Right atrium auricular region (tissue), 2 donors: ENCODE measurements around the gene GCNT2. TPM values are rescaled to one million over a fixed set of nuclear protein-coding genes. Genes with fewer than 3 reads are reported as not detected.
"Not testable (repeated sequence)": the region's sequence is repeated elsewhere in the genome, so short reads cannot be mapped to it uniquely, and the experiment has no call there.

Experiments used
- DNase-seq: peaks from one replicate; pipeline ENCODE4 v3.0.0-alpha.2; 2019; ENCODE audit warnings: low spot score
- H3K27ac ChIP-seq, 2 donors: fragments of 200-600 bp; sonication (generic); 1 replicate in 1 of 2; 2 replicates in 1 of 2; pipeline ENCODE4 v1.5.1; 2016 to 2019
- H3K27me3 ChIP-seq, 2 donors: fragments of 200-600 bp; sonication (generic); one replicate each; pipeline versions ENCODE4 v1.5.1 to v1.6.0; 2017 to 2019
- H3K36me3 ChIP-seq: fragments of 200-600 bp; sonication (generic); one replicate; pipeline ENCODE4 v1.5.1; 2016
- H3K4me1 ChIP-seq, 2 donors: fragments of 200-600 bp; sonication (generic); one replicate each; pipeline versions ENCODE4 v1.5.1 to v1.6.0; 2017 to 2019
- H3K4me3 ChIP-seq, 2 donors: fragments of 200-600 bp; sonication (generic); 1 replicate in 1 of 2; 2 replicates in 1 of 2; pipeline ENCODE4 v1.5.1; 2017 to 2019; ENCODE audit warnings: mild to moderate bottlenecking in 1 of 2, moderate library complexity in 1 of 2
- H3K9me3 ChIP-seq, 2 donors: fragments of 200-600 bp; sonication (generic); one replicate each; pipeline ENCODE4 v1.5.1; 2019
- CTCF ChIP-seq, 2 donors: fragments of 200-600 bp; sonication (generic); IDR thresholded peaks; one replicate each; pipeline ENCODE4 v1.5.1; 2019; ENCODE audit warnings: antibody characterized with exemption in 2 of 2
- total RNA-seq, 2 donors: library from RNA; depleted of rRNA; stranded (reverse); fragments of >200 nt; gene quantifications; one replicate each; pipeline ENCODE4 v1.1.0, GENCODE V29; 2016

Gene GCNT2
- total RNA-seq, 2 donors from 2014 or later: 3.3 to 13.5 TPM

GRCh38 chr6:10659699-10660348, 138.7 kb downstream of the GCNT2 start:
- Histone ChIP-seq H3K9me3 (no peaks in the 10 kb centered on the region), H3K27ac (no peak overlapping the region), H3K4me3 (peak overlapping the region in 1 of 2 donors; percentile 35), H3K4me1 (no peaks in the 10 kb centered on the region), H3K27me3 (no peaks in the 10 kb centered on the region), H3K36me3 (no peaks in the 10 kb centered on the region)
- no peak for TF ChIP-seq CTCF (IDR thresholded peaks at IDR 0.05)
- DNase-seq: no peak

GRCh38 chr6:10660431-10661191, 139.5 kb downstream of the GCNT2 start:
- H3K4me1 ChIP-seq, H3K4me3 ChIP-seq: not testable (repeated sequence)

GRCh38 chr6:10662207-10662606, 141.1 kb downstream of the GCNT2 start:
- H3K27ac ChIP-seq: no peak overlapping the region
- H3K4me1 ChIP-seq: no peaks in the 10 kb centered on the region
- H3K27me3 ChIP-seq: no peaks in the 10 kb centered on the region
- H3K4me3 ChIP-seq: no peak overlapping the region
- DNase-seq: no peak
- TF ChIP-seq CTCF (IDR thresholded peaks at IDR 0.05): no peak
- no peaks in the 10 kb centered on the region for H3K9me3 ChIP-seq
- H3K36me3 ChIP-seq: no peaks in the 10 kb centered on the region

More at GRCh38 chr6:10660431-10661191, 139.5 kb downstream of the GCNT2 start:
- not testable (repeated sequence) for H3K27me3 ChIP-seq, DNase-seq, H3K9me3 ChIP-seq, H3K27ac ChIP-seq, H3K36me3 ChIP-seq

- no peak overlapping the region for H3K27ac ChIP-seq
- H3K4me3 ChIP-seq: no peak overlapping the region
- no peaks in the 10 kb centered on the region for H3K4me1 ChIP-seq
- TF ChIP-seq CTCF (IDR thresholded peaks at IDR 0.05): no peak
- H3K9me3 ChIP-seq: no peaks in the 10 kb centered on the region
- DNase-seq: no peak
- H3K36me3 ChIP-seq: no peaks in the 10 kb centered on the region
- H3K27me3 ChIP-seq: no peaks in the 10 kb centered on the region
Measured at GRCh38 chr6:10662742-10663141, 141.6 kb downstream of the GCNT2 start.

- H3K36me3 ChIP-seq, H3K27me3 ChIP-seq, H3K27ac ChIP-seq, H3K4me1 ChIP-seq, H3K9me3 ChIP-seq, DNase-seq, H3K4me3 ChIP-seq: not testable (repeated sequence)
Measured at GRCh38 chr6:10665595-10665994, 144.4 kb downstream of the GCNT2 start.

GRCh38 chr6:10668126-10668917, 147.2 kb downstream of the GCNT2 start:
- no peaks in the 10 kb centered on the region for H3K36me3 ChIP-seq
- H3K4me1 ChIP-seq: no peaks in the 10 kb centered on the region
- no peak for DNase-seq
- H3K9me3 ChIP-seq: no peaks in the 10 kb centered on the region
- no peak for TF ChIP-seq CTCF (IDR thresholded peaks at IDR 0.05)
- H3K27ac ChIP-seq: no peak overlapping the region
- H3K4me3 ChIP-seq: no peak overlapping the region
- no peaks in the 10 kb centered on the region for H3K27me3 ChIP-seq
